CD4-positive, alpha-beta T cell treated with Interleukin-17A for 1 hour (primary cell): ENCODE measurements around the gene GPAT2.
A peak's percentile ranks its signal among the peaks of the same experiment; 100 is the strongest.
"Not testable (repeated sequence)": the region's sequence is repeated elsewhere in the genome, so short reads cannot be mapped to it uniquely, and the experiment has no call there.

Source experiments
- DNase-seq: peaks from one replicate; pipeline ENCODE4 v3.0.0-alpha.2; 2020

The GPAT2 gene

DNA sequence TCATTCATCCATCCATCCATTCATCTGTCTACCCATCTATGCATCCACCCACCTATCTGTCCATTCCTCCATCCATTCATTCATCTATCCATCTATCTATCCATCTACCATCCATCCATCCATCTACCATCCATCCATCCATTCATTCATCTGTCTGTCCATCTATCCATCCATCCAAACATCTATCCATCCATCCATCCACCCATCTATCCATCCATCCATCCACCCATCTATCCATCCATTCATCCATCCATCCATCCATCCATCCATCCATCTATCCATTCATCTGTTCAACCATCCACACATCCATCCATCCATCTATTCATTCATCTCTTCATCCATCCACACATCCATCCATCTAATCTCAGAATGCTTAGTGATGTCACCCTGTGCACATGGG, 30.0 kb upstream of the GPAT2 start:
- DNase-seq = not testable (repeated sequence)

DNA sequence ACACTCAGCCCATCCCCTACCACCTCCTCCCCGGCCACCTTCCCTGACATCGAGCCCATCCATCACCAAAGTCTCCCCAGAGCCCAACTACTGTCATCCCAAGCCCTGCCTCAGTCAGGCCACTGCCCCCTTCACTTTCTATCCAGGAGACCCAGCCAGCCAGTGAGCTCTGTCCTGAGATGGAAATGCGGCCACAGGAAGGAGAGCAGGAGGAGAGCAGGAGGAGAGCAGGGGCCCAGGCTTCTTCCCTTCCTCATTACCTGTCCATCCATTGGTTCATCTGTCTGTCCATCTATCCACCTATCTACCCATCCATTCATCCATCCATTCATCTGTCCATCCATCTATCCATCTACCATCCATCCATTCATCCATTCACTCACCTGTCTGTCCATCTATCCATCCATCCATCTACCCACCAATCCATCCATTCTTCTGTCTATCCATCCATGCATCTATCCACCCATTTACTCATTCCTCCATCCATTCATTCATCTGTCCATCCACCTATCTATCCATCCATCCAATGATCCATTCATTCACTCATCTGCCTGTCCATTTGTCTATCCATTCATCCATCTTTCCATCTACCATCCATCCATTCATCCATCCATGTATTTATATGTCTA, 29.4 kb upstream of the GPAT2 start:
- DNase-seq = not testable (repeated sequence)

DNA sequence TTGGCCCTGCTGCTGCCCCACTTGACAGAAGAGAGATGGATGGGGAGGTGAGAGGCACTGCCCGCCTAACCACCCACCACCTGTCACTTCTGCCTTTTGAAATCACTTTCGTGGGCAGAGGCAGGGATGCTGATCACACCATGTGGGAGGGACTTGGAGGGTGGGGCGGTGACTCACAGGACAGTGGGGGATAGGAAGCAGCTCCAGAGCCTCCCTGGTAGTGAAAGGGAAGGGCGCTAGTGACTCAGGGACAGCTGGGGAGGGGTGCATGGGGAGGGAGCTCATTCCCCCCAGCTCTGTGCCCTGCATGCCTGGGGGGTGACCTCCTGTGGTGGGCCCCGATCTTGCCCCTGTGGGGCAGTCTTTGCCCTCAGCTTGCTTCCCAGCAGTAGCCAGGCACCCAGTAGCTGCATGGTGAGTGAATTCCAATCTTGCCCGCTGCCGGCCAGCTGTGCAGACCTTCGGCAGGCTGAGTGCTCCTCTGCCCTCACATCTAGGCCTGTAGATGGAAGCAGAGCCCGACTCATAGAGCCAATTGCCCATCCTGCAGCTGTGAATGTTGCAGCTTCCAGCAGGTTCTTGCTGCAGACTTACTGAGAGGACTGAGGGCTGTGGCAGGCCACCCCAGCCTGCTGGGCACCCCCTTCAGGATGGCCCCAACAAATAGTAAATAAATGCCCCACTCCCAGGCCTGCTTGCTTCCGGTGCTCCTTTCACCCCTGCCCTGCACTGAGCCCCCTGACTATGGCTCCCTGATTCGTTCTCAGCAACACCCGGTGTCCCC, 28.6 kb upstream of the GPAT2 start:
- DNase-seq = peak; percentile 35

DNA sequence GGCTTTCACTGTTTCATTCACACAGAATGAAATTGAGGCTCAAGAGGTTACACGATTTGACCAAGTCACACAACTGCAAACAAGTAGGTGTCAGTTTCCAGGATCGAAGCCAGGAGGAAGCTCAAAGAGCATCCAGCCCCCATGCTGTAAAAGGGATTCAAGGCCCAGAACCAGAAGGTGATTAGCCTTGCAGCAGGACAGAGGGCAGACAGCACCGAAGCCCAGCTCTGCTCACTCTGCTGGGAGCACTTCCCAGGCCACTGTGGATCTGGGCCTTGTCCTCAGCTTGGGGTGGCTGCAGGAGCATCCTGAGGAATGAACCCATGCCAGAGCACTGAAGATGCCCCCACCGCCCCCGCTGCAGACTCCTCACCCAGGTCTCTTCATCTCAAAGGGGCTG, 27.8 kb upstream of the GPAT2 start:
- not testable (repeated sequence) for DNase-seq

DNA sequence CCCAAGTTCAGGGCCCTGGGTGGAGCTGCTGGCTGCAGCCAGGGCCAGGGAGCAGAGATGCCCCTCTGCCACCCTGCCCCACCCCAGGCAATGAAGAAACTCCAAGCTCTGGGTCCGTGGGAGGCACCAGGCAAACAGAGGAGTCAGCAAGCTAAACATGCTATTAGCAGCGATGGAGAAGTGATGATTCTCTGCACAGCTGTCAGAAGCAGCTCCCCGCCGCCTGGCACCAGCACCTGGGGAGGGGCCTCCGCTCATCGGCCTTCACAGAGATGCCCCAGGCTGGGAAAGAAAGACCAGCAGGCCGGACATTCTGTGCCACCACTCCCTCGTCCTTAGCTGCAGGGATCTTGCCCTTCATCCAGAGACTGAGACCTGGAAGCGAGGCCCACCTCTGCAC, 27.2 kb upstream of the GPAT2 start:
- DNase-seq = not testable (repeated sequence)

DNA sequence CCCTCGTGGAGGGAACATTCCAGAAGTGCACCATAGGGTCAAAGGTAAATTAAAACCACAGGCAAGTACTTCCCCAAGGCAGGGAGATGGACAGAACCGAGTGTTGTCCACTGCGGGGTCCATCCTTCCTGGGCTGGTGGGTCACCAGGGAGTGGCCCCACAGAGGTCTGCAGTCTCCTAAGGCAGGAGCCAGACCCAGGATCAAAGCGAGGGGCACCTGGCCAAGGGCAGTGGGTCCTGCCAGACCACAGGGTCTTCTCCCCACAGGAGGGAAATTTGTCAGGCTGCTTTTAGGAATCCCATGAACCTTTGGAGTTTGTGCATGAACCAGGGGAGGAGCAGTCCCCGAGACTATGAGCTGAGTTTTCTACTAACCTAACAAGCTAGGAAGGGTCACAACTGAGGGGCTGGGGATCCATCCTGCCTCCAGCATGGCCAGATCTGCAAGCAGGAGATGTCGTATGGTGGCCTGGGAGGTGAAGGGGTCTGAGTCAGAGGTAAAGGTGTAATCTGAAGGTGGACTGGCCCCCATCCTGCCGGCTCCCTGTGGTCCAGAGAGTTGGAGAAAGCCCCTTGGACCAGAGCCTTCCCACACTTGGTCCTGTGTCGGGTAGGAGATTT, 26.6 kb upstream of the GPAT2 start:
- DNase-seq = not testable (repeated sequence)

DNA sequence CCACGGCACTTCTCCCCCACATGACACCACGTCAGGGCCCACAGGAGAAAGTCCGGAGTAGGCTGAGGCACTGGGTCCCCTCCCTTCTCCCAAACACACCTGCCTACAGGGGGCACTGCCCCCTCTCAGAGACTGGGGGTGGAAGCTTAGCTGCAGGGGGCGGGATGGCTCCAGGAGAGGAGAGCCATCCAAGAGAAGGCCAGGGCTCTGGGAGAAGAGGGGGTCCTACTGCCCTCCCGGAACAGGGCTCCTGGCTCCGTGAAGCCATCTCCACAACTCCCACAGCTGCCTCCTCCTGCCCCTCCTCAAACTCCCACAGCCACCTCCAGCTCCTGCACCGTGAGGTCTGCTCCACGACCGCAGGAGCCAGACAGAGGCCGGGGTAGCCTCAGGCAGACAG, 25.6 kb upstream of the GPAT2 start:
- DNase-seq = not testable (repeated sequence)

DNA sequence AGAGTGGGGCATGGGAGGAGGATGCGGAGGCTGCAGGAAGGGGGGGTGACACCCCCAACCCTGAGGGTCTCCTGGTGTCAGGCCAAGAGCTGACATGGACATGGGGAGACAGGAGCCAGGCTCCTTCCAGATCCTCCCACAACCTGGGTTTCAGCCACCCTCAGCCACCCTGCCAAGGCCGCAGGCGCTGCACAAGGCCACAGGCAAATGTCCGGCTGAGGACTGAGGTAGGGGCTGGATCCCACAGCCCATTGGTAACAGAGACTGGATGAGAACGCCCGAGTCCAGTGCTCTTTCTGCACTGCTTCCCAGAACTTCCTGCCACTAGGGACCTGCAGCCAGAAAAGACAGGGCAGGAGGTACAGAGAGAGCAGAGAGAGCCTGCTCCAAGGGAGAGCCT, 24.7 kb upstream of the GPAT2 start:
- DNase-seq = not testable (repeated sequence)

DNA sequence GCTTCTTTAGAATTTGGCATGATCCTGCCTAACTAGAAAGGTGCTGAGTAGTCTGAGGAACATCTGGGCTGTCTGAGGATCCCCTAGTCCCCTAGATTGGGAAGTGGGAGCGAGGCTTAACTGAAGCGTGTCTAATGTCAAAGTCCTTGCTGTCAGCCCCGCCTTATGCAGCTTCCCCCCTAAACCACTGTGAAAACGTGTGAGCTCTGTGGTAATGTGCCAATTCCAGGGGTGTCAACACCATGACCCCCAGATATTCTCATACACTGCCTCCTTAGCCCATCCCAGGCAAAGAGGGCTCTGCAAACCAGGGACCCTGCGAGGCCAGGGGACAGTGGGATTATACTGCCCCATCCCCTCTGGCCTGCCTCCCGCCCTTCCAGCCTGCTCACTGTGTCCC, 21.1 kb upstream of the GPAT2 start:
- DNase-seq = not testable (repeated sequence)

DNA sequence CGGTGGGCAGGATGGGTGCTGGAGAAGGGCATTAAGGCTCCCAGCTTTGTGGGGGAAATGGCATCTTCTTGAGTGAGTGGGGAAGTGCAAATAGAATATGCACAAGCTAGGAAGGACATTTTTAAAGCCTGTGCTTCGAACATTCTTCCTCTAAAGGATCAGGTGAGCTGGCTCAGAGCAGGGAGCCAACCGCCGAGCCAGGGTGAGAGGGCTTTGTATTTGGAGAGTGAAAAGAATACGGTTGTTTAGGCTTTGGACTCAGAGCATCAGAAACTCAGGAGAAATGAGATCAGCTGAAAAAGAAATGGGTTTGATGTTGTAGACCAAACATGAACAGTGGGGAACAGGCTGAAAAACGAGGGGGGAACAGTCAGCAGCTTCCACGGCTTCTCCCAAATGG, 19.8 kb upstream of the GPAT2 start:
- not testable (repeated sequence) for DNase-seq

DNA sequence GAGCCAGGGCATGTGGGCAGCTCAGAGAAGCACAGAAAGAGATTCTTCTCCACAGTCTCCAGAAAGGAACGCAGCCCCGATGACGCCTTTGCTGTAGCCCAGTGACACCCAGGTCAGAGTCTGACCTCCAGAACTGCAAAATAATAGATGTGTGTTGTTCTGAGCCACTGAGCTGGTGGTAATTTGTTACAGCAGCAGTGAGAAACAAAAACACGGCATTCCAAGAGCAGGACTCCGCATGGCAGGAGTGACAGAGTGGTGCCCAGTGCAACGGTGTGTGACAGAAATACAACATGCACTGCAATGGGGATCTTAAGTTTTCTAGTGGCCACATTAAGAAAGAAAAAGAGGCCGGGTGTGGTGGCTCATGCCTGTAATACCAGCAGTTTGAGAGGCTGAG, 18.7 kb upstream of the GPAT2 start:
- not testable (repeated sequence) for DNase-seq

DNA sequence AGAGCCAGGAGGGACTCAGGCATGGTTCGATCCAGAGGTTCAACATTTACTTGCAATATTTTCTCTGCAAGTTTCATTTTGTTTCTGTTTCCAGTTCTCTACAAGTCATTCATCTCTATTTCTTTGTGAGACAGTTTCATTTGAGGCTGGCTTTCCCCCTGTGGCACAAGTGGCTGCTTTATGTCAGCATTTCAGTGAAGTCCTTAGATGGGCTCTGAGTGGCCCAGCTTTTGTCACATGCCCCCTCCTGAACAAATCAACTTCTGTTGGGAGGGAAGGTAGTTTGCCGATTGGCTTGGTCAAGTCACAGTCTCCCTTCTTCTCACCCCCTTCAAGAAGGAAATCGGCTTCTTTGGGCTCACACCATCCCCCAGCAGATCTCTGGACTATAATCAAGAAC, 17.9 kb upstream of the GPAT2 start:
- DNase-seq = not testable (repeated sequence)

DNA sequence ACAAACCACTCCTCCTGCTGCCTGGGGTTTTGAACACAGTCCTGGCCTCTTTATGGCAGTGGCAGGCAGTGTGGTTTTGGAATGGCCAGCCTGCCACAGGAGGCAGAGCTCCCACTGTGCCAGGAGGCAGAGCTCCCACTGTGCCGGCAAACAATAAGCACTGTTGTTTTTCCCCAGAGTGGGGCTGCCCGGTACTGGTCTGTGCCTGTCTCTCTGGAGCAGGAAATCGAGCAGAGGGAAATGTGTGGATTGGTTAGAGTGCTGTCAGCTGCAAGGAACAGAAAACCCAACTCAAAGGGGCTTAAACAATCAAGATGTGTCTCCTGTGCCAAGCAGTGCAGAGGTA, 15.2 kb upstream of the GPAT2 start:
- not testable (repeated sequence) for DNase-seq

DNA sequence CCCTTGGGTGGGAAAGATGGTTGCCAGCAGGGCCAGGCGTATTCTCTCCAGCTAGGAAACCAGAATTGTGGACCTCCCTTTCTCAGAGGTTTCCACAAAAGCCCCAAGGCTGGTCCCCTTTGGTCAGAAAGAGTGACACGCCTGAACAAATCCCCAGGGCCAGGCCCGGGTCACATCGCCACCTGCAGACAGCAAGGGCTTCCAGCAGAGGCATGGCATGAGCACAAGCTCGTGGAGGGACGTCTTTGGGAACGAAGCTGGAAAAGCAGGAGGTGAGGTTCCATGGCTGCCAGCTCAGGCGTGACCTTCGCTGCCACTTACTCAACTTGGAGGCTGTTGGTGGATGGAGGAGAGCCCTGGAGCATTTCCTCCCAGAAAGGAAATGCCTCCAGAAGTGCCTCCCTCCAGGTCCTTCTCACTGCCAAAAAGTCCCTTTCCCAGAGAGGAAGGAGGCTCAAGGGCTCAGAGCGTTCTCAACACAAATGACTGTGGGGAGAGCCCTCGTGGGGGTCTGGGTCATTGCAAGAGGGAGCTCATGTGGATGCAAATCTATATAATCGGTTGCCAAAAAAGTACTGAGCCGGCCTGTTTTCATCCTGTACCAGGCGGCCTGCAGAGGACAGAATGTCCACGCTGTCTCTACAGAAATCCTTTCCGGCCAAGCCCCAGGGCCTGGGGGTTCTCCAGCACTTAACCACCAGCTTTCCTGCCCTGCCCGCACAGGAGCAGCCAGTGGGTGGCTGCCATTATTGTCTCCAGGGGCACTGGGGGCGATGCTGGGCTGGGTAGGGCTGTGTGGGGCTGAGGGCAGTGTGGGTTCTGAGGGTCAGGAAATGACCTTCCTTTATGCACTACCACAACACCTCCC, 14.6 kb upstream of the GPAT2 start:
- not testable (repeated sequence) for DNase-seq

DNA sequence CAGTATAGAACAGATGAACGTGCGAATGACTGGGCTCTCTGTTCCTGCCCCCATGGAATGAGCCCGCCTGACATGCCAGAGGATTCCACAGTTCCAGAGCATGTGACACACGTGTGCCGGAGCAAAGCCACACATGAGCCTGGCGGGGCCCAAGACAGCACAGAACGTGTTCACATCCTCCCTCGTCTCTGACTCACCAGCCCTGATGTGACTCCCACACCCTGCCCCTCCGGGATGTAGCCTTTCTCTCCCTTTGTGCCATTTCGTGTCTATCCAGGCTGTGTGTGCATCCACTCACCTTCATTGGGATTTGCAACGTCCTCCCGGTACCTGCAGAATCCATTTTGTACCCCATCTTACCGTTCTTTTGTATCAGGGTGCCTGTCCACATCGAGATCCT, 838 bp upstream of the GPAT2 start:
- not testable (repeated sequence) for DNase-seq

DNA sequence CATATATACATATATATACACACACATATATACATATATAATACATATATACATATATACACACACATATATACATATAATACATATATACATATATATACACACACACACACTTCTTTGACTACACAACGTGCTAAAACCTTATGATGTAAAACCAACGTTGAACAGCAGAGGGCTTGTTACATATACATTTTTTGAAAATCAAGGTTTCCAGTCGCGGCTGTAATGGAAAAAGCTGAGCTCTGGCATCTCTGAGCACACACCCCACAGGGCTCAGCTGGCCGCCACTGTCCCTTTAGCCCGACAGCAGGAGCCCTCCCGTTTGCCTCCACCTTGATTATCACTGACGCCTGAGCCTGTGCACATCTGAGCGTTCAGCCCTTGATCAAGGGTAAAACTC, 719 bp downstream of the GPAT2 start:
- not testable (repeated sequence) for DNase-seq

DNA sequence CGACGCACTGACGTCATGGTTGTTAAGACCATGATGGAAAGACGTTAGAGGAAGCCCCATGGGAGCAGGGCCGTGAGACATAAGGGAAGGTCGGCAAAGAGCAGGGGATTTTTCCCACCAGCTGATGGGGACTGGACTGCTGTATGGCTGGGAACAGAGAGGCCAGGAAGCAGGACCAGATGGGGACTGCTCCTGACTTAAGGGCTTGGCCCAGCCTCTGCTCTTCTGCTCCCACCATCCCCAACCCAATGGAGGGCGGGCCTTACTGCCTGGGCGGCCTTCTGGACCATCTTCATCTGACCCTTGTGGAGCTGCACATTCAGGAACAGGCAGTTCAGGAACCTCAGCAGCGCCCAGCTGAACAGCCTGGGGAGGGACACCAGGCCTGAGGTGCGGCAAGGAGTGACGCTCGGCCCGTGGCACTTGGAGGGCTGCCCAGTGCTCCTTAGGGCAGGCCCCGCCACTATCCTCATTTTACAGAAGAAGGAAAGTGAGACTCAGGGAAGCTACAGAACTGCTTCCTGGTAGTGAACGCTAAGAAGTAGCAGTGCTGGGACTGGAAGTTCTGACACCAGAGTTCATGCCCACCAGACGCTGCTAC, 6.9 kb downstream of the GPAT2 start:
- DNase-seq = not testable (repeated sequence)

DNA sequence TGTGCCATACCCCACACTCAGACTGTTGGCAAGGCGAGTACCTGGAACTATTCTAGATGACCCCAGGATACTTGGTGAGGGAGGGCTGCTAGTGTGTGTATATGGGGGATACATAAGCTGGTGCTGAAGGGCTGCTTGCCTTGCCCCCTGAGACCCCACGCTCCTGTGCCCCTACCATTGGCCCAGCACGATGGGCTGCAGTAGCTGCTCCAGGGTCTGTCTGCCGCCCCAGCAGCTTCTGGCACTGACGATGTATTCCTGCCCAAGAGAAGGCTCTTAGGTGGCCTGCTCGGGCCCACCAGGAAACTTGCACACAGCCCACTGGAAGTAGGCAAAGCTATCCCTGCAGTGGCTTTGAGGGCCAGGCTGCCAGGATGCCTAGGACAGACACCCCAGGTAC, 9.0 kb downstream of the GPAT2 start:
- DNase-seq = not testable (repeated sequence)

DNA sequence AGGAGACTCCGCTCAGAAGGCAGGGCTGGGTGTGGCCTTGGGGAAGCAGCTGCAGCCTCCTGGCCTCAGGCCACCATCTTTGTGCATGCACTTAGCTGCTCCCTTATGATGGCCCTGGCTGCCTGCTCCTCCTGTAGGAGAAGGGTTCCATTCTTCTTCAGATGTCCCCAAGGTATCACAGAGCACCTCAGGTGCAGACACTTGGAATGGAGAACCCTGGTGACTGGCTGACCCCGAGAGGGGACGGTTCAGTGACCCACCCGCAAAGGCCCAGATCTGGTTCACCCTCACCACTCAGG, 9.6 kb downstream of the GPAT2 start:
- no peak for DNase-seq

DNA sequence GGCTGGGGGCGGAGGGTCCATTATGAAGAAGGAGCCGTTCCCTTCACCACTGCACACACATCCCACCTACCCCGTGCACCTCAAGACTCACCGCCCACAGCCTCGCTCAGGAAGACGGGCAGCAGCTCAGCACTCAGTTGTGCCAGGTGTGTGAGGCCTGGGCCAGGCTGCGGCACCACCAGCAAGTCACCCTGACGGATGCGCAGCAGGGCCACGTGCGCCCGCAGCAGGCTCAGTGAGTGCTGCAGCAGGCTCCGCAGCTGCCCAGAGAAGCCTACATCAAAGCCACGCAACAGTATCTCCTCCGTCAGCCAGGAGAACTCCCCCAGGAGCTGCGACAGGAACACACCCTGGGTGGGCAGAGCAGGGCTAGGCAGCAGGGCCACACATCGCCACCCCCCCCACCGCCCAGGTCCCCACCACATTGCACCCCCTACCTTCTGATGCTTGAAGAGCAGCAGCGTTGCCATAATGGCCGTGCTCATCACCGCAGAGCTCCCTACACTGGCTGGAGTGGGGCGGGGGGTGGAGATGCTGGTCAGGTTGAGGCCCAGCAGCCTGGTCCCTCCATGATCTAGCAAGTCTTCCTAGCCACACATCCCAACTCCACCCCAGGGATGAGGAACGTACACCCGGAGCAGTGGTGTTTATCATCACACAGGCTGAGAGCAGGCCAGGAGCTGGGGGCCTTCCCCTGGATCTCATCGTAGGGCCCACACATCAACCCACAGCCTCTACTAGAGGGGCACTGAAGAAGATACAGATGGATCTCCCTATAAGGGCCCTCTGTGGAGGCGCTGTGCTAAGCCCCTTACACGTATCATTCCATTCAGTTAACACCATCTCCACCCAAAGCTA, 10.2 kb downstream of the GPAT2 start:
- DNase-seq = no peak

DNA sequence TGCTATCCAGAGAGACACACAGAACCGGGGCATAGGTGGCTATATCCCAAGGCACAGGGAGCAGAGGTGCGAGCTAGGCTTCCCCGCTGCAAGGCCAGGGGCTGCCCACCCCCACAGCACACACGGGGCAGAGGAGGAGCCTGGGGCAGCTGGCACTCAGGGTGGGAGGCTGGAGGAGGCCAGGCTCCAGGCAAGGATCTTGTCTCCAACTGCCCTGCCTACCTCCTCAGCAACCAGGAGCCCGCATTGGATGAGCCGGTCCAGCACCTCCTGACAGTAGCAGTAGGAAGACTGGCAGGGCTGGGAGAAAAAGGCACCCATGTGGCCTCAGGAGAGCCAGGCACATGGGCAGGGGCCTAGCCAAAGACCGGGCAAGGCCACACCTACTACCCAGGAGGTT, 11.0 kb downstream of the GPAT2 start:
- not testable (repeated sequence) for DNase-seq
